A549 (cell line): ENCODE results near the gene RASSF8.

Experiments
- HOXA7 ChIP-seq: fragments of 250-450 bp; sonication (Bioruptor Pico); IDR thresholded peaks from 2 replicates; pipeline ENCODE4 v1.5.0; 2020; ENCODE audit warnings: mild to moderate bottlenecking, moderate library complexity
- NR3C1 ChIP-seq: fragments of >200 bp; sonication (Bioruptor Twin); formaldehyde crosslinking; IDR thresholded peaks from 3 replicates; pipeline ENCODE4 v1.6.1; 2017
- POLR2A ChIP-seq: IDR thresholded peaks from 2 replicates; pipeline ENCODE4 v1.6.1; 2012; ENCODE audit warnings: mild to moderate bottlenecking, low read length
- RAD21 ChIP-seq, 2 experiments: fragments of >200 bp in 1 of 2; sonication (Bioruptor Twin) in 1 of 2; formaldehyde crosslinking in 1 of 2; IDR thresholded peaks in 1 of 2; conservative IDR thresholded peaks in 1 of 2; 2 replicates in 1 of 2; 3 replicates in 1 of 2; pipeline ENCODE4 v1.6.1; 2012 to 2018; ENCODE audit warnings: inconsistent platforms in 1 of 2
- TF ChIP-seq, protein P1 (sequence below): fragments of 450-650 bp; IDR thresholded peaks from 2 replicates; pipeline ENCODE4 v1.6.1; 2014; ENCODE audit warnings: antibody characterized with exemption

DNA sequence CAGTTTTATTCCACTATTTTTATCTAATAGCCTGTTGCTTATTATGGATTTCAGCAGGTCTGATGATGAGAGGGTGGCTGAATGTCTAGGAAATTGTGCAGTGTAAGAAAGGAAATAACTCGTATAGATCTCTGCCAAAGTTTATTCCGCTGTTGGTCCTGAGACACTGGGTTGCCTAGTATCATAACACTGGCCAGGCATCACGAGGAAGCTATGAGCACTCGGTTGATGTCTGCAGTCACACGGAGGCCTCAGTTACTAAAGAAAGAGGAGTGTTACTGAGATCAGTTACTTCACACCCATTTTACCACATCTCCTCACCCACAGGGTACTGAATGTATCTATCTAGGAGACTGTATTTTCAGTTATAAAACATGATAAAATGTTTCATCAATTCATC is 144.5 kb downstream of the RASSF8 start:
- TF ChIP-seq NR3C1 (no peak), HOXA7 (CRISPR knock-in tag) (no peak), POLR2A (no peak), RAD21 (conservative IDR thresholded peaks at IDR 0.05 in 1 of 2, IDR thresholded peaks at IDR 0.05 in 1 of 2) (no peak)
- TF ChIP-seq, protein P1, sequence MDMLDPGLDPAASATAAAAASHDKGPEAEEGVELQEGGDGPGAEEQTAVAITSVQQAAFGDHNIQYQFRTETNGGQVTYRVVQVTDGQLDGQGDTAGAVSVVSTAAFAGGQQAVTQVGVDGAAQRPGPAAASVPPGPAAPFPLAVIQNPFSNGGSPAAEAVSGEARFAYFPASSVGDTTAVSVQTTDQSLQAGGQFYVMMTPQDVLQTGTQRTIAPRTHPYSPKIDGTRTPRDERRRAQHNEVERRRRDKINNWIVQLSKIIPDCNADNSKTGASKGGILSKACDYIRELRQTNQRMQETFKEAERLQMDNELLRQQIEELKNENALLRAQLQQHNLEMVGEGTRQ: no peak
